GM19238 (cell line): ENCODE results near the gene MGRN1.

ENCODE experiments used
- DNase-seq: peaks from one replicate; pipeline ENCODE4 v3.0.0; 2011; ENCODE audit warnings: low spot score; ENCODE audit not compliant: insufficient read length

MGRN1 gene

DNA sequence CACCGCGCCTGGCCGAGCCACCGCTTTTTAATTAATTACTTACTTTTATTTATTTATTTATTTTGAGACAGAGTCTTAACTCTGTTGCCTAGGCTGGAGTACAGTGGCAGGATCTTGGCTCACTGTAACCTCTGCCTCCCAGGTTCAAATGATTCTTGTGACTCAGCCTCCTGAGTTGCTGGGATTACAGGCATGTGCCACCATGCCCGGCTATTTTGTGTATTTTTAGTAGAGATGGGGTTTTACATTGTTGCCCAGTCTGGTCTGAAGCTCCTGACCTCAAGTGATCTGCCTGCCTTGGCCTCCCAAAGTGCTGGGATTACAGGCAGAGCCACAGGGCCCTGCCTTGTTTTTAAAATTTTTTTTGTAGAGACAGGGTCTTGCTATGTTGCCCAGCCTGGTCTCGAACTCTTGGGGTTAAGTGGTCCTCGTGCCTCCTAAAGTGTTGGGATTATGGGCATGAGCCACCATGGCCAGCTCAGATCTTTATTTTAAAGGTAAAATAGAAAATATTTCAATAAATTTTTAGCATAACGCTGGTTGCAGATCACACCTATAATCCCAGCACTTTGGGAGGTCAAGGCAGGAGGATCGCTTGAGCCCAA, 50.4 kb downstream of the MGRN1 start:
- DNase-seq: no peak

- DNase-seq: no peak
These were observed 51.5 kb downstream of the MGRN1 start for GRCh38 chr16:4675864-4676786.

DNA sequence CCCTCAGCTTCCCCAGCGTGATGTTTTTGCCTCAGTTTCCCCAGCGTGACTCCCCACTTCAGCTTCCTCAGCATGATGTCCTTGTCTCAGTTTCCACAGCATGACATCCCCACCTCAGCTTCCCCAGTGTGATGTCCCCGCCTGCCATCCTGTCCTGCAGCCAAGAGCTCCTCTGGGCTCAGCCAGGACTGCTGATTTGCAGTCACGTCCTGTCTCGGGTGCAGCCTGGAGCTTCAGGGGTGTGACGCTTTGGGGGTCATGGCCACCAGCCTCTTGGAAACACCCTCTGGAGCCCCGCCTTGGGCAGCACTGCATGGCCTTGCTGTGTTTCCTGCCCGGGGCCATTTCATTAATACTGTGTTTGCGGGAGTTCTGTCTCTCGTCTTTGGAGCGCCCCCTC, 52.2 kb downstream of the MGRN1 start:
- DNase-seq: no peak

GRCh38 chr16:4677390-4677789, 52.8 kb downstream of the MGRN1 start:
- no peak for DNase-seq

DNA sequence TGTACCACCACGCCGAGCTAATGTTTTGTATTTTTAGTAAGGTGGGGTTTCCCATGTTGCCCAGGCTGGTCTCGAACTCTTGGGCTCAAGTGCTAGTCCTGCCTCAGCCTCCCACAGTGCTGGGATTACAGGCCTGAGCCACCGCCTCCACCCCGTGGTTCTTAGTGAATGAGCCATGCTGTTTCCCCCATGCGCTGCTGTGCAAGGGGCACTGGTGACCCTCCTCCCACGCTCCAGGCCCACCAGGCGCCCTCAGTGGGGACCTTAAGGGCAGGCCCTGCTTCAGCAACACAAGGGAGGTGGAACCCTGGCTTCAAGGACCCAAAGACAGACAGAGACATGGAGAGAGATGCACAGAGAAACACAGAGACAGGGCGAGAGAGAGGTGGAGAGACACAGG, 53.4 kb downstream of the MGRN1 start:
- DNase-seq: no peak

DNA sequence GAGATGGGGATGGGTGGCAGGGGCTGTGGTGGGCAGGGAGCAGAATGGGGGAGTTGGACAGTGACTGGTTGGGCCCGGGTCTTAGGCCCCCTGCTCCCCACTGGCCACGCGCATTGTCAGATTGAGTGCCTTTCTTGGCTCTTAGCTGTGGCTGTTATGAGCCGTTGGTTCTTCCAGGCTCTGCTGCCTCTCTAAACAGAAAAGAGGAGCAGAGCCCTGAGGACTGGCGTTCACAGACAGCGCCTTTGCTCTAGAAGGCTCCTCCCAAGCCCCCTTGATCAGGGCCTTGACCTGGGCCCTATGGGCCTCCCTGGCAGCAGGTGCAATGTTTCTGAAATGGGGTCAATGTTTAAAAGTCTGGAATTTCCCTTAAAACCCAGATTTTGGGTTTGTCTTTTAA, 54.0 kb downstream of the MGRN1 start:
- no peak for DNase-seq

GRCh38 chr16:4679156-4679849, 54.7 kb downstream of the MGRN1 start:
- DNase-seq: no peak

GRCh38 chr16:4679850-4680636, 55.4 kb downstream of the MGRN1 start:
- DNase-seq: no peak

GRCh38 chr16:4680673-4681470, 56.2 kb downstream of the MGRN1 start:
- DNase-seq: no peak

GRCh38 chr16:4681471-4682083, 57.0 kb downstream of the MGRN1 start:
- no peak for DNase-seq

- DNase-seq: no peak
These were observed 57.5 kb downstream of the MGRN1 start for GRCh38 chr16:4682084-4682591.

- no peak for DNase-seq
These were observed 58.1 kb downstream of the MGRN1 start for GRCh38 chr16:4682616-4683254.

DNA sequence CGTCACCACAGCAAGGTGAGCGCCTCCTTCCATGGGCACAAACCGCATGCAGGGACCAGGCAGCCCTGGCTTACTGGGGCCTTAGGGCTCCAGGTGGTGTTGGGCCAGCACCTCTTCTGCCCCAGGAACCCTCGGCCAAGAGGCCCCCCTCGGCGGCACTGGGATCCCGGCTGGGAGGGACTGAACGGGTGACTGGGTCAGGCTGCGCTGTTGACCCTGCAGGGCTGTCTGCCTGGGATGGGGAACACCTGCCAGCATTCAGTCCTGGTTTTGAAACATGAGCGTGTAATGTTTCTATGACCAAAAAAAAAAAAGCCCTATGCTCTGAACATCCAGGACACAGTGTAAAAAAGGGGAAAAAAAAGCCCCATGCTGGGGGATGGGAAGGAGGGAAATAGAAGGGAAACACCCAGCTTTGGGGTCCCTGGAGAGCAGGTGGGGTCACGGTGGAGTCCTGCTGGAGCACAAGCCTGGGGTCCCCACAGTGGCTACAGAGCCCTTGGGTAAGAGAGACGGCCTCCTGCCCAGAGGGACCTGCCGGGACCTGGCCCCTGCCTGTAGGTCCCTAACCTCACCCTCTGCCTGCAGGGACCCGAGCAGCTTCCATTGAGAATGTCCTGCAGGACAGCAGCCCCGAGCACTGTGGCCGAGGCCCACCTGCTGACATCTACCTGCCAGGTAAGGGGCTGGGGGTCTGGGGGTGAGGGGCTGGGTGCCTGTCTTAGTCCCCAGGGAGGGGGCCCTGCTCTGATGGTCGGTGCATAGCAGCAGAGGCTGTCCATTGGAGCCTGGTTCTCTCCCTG, 58.8 kb downstream of the MGRN1 start:
- DNase-seq: no peak

DNA sequence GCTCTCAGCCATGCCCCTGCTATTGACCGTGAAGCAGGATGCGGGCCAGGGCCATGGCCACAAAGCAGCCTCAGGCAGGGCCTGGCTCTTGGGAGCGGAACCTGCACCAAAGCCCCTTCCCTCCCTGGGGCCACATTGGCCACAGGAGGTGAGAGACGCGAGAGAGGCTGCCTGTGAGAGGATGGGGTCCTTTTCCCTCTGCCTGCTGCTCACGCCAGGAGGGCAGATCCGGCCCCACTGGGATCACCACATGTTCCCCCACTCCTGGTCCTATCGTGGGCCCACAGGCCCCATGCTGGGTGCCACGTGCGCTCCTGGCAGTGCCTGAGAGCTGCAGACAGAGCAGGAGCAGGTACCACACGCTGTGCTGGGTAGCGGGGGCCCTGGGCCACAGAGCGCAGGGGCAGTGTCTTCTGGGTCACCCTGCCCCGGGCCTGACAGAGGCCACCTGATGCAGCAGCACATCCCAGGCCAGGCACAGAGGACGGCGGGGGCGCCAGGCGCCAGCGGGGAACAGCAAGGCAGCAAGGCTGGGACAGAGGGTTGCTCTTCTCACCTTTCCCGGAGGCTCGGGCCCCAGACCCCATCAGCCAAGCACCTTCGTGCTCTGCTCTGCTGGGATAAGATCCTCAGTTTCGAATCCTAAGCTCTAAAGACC, 59.6 kb downstream of the MGRN1 start:
- no peak for DNase-seq

GRCh38 chr16:4684763-4685162, 60.1 kb downstream of the MGRN1 start:
- no peak for DNase-seq

DNA sequence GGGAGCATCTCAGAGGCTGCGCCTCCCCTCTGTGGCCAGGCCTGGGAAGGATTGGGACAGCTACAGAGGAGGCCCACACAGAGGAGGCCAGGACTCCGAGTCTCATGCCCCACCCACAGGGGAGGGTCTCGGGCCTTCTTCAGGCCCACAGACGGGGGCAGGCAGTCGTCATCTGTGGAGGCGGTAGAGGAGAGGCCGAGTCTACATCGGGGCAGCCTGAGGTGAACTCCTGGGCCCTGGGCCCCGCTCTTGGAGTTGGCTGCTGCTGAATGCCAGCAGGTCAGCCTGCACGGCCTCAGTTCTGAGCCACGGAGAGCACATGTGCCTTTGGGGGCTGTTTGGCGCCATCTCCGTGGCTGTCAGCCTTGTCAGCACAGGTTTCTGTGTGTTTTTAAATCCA, 60.7 kb downstream of the MGRN1 start:
- DNase-seq: no peak

DNA sequence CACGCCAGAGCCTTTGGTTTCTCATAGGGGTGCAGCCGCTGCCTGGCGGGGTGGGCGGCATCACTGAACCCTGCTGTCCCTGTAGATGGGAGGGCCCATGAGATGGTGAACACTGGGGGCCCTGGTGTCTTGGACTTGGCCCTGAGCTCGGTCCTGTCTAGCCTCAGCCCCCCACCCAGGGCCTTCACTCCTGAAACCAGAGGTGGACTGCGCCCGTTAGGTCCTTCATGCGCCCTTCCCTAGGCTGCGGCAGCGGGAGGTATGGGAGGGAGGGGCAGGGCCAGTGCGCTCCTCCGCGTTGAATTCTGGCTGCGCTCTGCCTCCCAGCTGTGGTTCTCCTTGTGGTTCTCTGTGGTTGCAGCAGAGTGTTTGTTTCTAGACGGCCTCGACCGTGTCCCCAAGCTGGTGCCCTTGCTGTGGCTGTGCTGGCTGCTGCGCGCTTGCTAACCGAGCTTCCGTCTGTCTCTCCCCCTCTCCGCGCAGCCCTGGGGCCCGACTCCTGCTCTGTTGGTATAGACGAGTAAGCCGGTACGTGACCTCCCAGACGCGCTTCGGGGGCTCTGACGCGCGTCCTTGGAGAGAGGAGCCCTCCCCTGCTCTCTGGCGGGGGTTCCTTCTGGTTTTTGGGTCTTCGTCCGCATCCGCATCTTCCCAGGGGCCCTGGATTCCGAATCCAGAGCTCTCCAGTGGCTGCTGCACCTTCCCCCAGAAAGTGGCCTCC, 61.3 kb downstream of the MGRN1 start:
- no peak for DNase-seq
